NB4 (cell line): ENCODE results near the gene CAMK2D.
A peak's percentile ranks its signal among the peaks of the same experiment; 100 is the strongest.

ENCODE experiments used
- DNase-seq: peaks from one replicate; pipeline ENCODE4 v3.0.0; 2010; ENCODE audit warnings: low read depth
- H3K4me3 ChIP-seq: one replicate; pipeline ENCODE4 v1.5.1; 2011; ENCODE audit warnings: mild to moderate bottlenecking, low read depth, low read length, moderate library complexity
- CTCF ChIP-seq: IDR thresholded peaks from one replicate; pipeline ENCODE4 v1.5.1; 2012; ENCODE audit warnings: low read depth, low read length
- MAX ChIP-seq: IDR thresholded peaks from 2 replicates; pipeline ENCODE4 v1.6.1; 2011; ENCODE audit warnings: low read depth, low read length
- MYC ChIP-seq: IDR thresholded peaks from 2 replicates; pipeline ENCODE4 v1.6.1; 2011; ENCODE audit warnings: low read depth, low read length
- POLR2A ChIP-seq: IDR thresholded peaks from 2 replicates; pipeline ENCODE4 v1.6.1; 2011; ENCODE audit warnings: mild to moderate bottlenecking; ENCODE audit not compliant: insufficient read length; ENCODE audit errors: extremely low read depth

CAMK2D gene

GRCh38 chr4:113662581-113662980 lies 99.0 kb downstream of the CAMK2D start:
- DNase-seq = no peak
- H3K4me3 ChIP-seq = no peak overlapping the region
- TF ChIP-seq CTCF = no peak
- no peak for TF ChIP-seq MAX
- no peak for TF ChIP-seq MYC
- no peak for TF ChIP-seq POLR2A

GRCh38 chr4:113659127-113659526 lies 102.4 kb downstream of the CAMK2D start:
- peak; percentile 15 for DNase-seq
- no peak overlapping the region for H3K4me3 ChIP-seq
- TF ChIP-seq MYC (no peak), MAX (no peak), CTCF (no peak), POLR2A (no peak)

GRCh38 chr4:113657586-113658233 lies 103.8 kb downstream of the CAMK2D start:
- H3K4me3 ChIP-seq = no peak overlapping the region
- TF ChIP-seq CTCF = no peak
- no peak for TF ChIP-seq POLR2A
- TF ChIP-seq MAX = no peak
- no peak for TF ChIP-seq MYC
- DNase-seq = no peak

GRCh38 chr4:113653871-113654270 lies 107.7 kb downstream of the CAMK2D start:
- TF ChIP-seq CTCF (no peak), MAX (no peak), MYC (no peak), POLR2A (no peak)
- DNase-seq = no peak

GRCh38 chr4:113646442-113646822 lies 115.1 kb downstream of the CAMK2D start:
- H3K4me3 ChIP-seq = no peak overlapping the region
- DNase-seq = no peak
- no peak for TF ChIP-seq POLR2A
- no peak for TF ChIP-seq MYC
- TF ChIP-seq MAX = no peak

More at GRCh38 chr4:113653871-113654270, 107.7 kb downstream of the CAMK2D start:
- no peak overlapping the region for H3K4me3 ChIP-seq

- no peak overlapping the region for H3K4me3 ChIP-seq
- no peak for DNase-seq
- TF ChIP-seq MYC (no peak), POLR2A (no peak), CTCF (no peak), MAX (no peak)
These were observed 115.6 kb downstream of the CAMK2D start for GRCh38 chr4:113645771-113646441.
